ENCODE data around the gene GNA14.

The GNA14 gene

GRCh38 chr9:77614645-77615044 is 33.5 kb downstream of the GNA14 start:
- TF ChIP-seq ZSCAN30 (tag by site-specific recombination; IDR thresholded peaks at IDR 0.05) = no peak
- no peak for TF ChIP-seq ZBTB21 (tag by site-specific recombination; IDR thresholded peaks at IDR 0.05)
- no peak for TF ChIP-seq ZBTB7A (tag by site-specific recombination; IDR thresholded peaks at IDR 0.05; ENCODE audit: low read depth)
- no peak for TF ChIP-seq BCL11A (tag by site-specific recombination; IDR thresholded peaks at IDR 0.05; ENCODE audit: low read depth)
- TF ChIP-seq SCRT1 (tag by site-specific recombination; IDR thresholded peaks at IDR 0.05; ENCODE audit: borderline replicate concordance) = no peak
- no peaks in the 10 kb centered on the region for H3K36me3 ChIP-seq (ENCODE audit: control insufficient read depth in 2 of 2, insufficient read depth in 1 of 2, low read length in 2 of 2)
- H3K9me3 ChIP-seq (ENCODE audit: control insufficient read depth, insufficient read depth, low read depth, low read length) = no peaks in the 10 kb centered on the region
- ChIA-PET CTCF (interaction anchor here (0.6 kb wide), 1 partner anchor 158 kb away, joined by 3 read pairs; no protein-coding TSS in a partner anchor), POLR2A (no interaction called here)
- H3K4me3 ChIP-seq (ENCODE audit: low read depth, low read length) = no peak overlapping the region
- H3K27ac ChIP-seq (ENCODE audit: extremely low read depth, low read depth, low read length) = no peak overlapping the region
- no peaks in the 10 kb centered on the region for H3K4me1 ChIP-seq (ENCODE audit: control insufficient read depth, insufficient read depth, low read length)

GRCh38 chr9:77606526-77606925 is 41.6 kb downstream of the GNA14 start:
- ChIA-PET CTCF (no interaction called here), POLR2A (no interaction called here)
- H3K4me3 ChIP-seq (ENCODE audit: low read depth, low read length) = no peak overlapping the region
- H3K27ac ChIP-seq (ENCODE audit: extremely low read depth, low read depth, low read length) = no peak overlapping the region
- no peaks in the 10 kb centered on the region for H3K4me1 ChIP-seq (ENCODE audit: control insufficient read depth, insufficient read depth, low read length)
- no peaks in the 10 kb centered on the region for H3K36me3 ChIP-seq (ENCODE audit: control insufficient read depth in 2 of 2, insufficient read depth in 1 of 2, low read length in 2 of 2)
- no peak for TF ChIP-seq PRDM6 (tag by site-specific recombination; IDR thresholded peaks at IDR 0.05)
- TF ChIP-seq ZNF544 (tag by site-specific recombination; IDR thresholded peaks at IDR 0.05) = no peak
- TF ChIP-seq YY2 (tag by site-specific recombination; IDR thresholded peaks at IDR 0.05) = no peak
- TF ChIP-seq KLF1 (tag by site-specific recombination; IDR thresholded peaks at IDR 0.05) = no peak
- TF ChIP-seq ZNF518A (tag by site-specific recombination; conservative IDR thresholded peaks at IDR 0.05; ENCODE audit: low read depth) = no peak
- TF ChIP-seq ZNF354C (tag by site-specific recombination; IDR thresholded peaks at IDR 0.05; ENCODE audit: borderline replicate concordance, low read depth) = no peak
- TF ChIP-seq ZNF2 (tag by site-specific recombination; IDR thresholded peaks at IDR 0.05) = no peak
- TF ChIP-seq KLF9 (tag by site-specific recombination; IDR thresholded peaks at IDR 0.05; ENCODE audit: low read depth) = no peak
- TF ChIP-seq ZNF558 (tag by site-specific recombination; IDR thresholded peaks at IDR 0.05) = no peak
- TF ChIP-seq ZNF155 (tag by site-specific recombination; IDR thresholded peaks at IDR 0.05) = no peak
- no peak for TF ChIP-seq ZNF202 (tag by site-specific recombination; IDR thresholded peaks at IDR 0.05; ENCODE audit: borderline replicate concordance)
- TF ChIP-seq ZNF23 (tag by site-specific recombination; IDR thresholded peaks at IDR 0.05; ENCODE audit: borderline replicate concordance) = no peak
- no peak for TF ChIP-seq ZNF426 (tag by site-specific recombination; IDR thresholded peaks at IDR 0.05)
- TF ChIP-seq ZSCAN16 (tag by site-specific recombination; IDR thresholded peaks at IDR 0.05) = no peak
- no peak for TF ChIP-seq ZNF404 (tag by site-specific recombination; IDR thresholded peaks at IDR 0.05)
- TF ChIP-seq ZNF394 (tag by site-specific recombination; IDR thresholded peaks at IDR 0.05; ENCODE audit: borderline replicate concordance) = no peak
- no peaks in the 10 kb centered on the region for H3K9me3 ChIP-seq (ENCODE audit: control insufficient read depth, insufficient read depth, low read depth, low read length)
